ENCODE results near the gene TSPAN32. TPM values are rescaled to one million over a fixed set of nuclear protein-coding genes. Genes with fewer than 3 reads are reported as not detected.

The TSPAN32 gene
- polyA plus RNA-seq, 2 of the 4 experiments (the other 2 are of a cell fraction) = not detected

- TF ChIP-seq HMGXB4 (CRISPR knock-in tag; IDR thresholded peaks at IDR 0.05; ENCODE audit: borderline replicate concordance) (no peak), CEBPB (IDR thresholded peaks at IDR 0.05) (peak; percentile 44 to 53; a peak in 3 of 4 replicates)
Measured at GRCh38 chr11:2268729-2269600, 32.8 kb upstream of the TSPAN32 start (continued).

- POLR2A ChIA-PET = interaction anchor here (0.5 kb wide), 1 partner anchor 132 kb away, joined by 5 read pairs; no protein-coding TSS in a partner anchor
- H3K4me2 ChIP-seq = peak overlapping the region; percentile 96
- ATAC-seq (peak; percentile 62 to 83; a peak in 5 of 6 replicates), DNase-seq (ENCODE audit: low read depth in 1 of 2, low spot score in 1 of 2) (peak; percentile 56 to 85), FAIRE-seq (no peak)
- CTCF ChIA-PET = interaction anchor here (0.7 to 1.8 kb wide), 8 partner anchors 19 to 192 kb away, joined by 3 to 4 read pairs (median 3); no protein-coding TSS in a partner anchor
- peaks cover 11% of the 10 kb centered on the region; the same call in 2 of the 3 replicates for H3K4me1 ChIP-seq
- 7% methylated on average over 6 of the region's 104 CpGs for WGBS (ENCODE audit: missing lambda C conversion rate)
- peak overlapping the region; percentile 52 for H3K4me3 ChIP-seq
- H3K9me3 ChIP-seq = no peaks in the 10 kb centered on the region
- H3K27ac ChIP-seq = peak overlapping the region in 1 of 2 experiments; percentile 62; a peak in 1 of 6 replicates
- TF ChIP-seq CTCF (IDR thresholded peaks at IDR 0.05) (peak; percentile 35), RNF2 (IDR thresholded peaks at IDR 0.05; ENCODE audit: borderline replicate concordance, low read depth) (no peak), ZC3H11A (IDR thresholded peaks at IDR 0.05) (no peak), RARB (CRISPR knock-in tag; IDR thresholded peaks at IDR 0.05) (no peak), MAZ (IDR thresholded peaks at IDR 0.05; ENCODE audit: borderline replicate concordance, low read depth, low read length) (no peak), HOXB13 (CRISPR knock-in tag; IDR thresholded peaks at IDR 0.05; ENCODE audit: low read depth) (no peak), TFCP2L1 (CRISPR knock-in tag; IDR thresholded peaks at IDR 0.05) (no peak), PBX3 (IDR thresholded peaks at IDR 0.05) (no peak), ZFP36 (IDR thresholded peaks at IDR 0.05; ENCODE audit: borderline replicate concordance, partially characterized antibody) (no peak), RFX5 (IDR thresholded peaks at IDR 0.05) (no peak), USF2 (IDR thresholded peaks at IDR 0.05) (no peak), ELK1 (IDR thresholded peaks at IDR 0.05; ENCODE audit: low read depth, low read length) (no peak), NPAS2 (CRISPR knock-in tag; IDR thresholded peaks at IDR 0.05; ENCODE audit: borderline replicate concordance) (no peak), BHLHE40 (IDR thresholded peaks at IDR 0.05; ENCODE audit: low read depth, low read length) (peak; percentile 84), KDM1A (IDR thresholded peaks at IDR 0.05; ENCODE audit: low read depth) (no peak), BCL3 (IDR thresholded peaks at IDR 0.05) (no peak), CBX8 (IDR thresholded peaks at IDR 0.05) (no peak), NFE2L2 (conservative IDR thresholded peaks at IDR 0.05; ENCODE audit: low read length) (no peak), NR3C1 (IDR thresholded peaks at IDR 0.05) (no peak), MAX (IDR thresholded peaks at IDR 0.05) (peak; percentile 93), SMC3 (IDR thresholded peaks at IDR 0.05) (peak; percentile 46), HOXA7 (CRISPR knock-in tag; IDR thresholded peaks at IDR 0.05) (no peak), CBX2 (IDR thresholded peaks at IDR 0.05; ENCODE audit: borderline replicate concordance, low read depth) (no peak), CEBPB (IDR thresholded peaks at IDR 0.05) (no peak; a peak in 1 of 4 replicates), POLR2AphosphoS2 (conservative IDR thresholded peaks at IDR 0.05; ENCODE audit: low read length) (no peak), HEYL (CRISPR knock-in tag; IDR thresholded peaks at IDR 0.05) (no peak), JUN (IDR thresholded peaks at IDR 0.05) (no peak), JUNB (IDR thresholded peaks at IDR 0.05) (no peak)
Measured at GRCh38 chr11:2269601-2270321, 32.1 kb upstream of the TSPAN32 start.

All from A549 (cell line).